Measurements from ENCODE around the gene CYP3A5. TPM values are rescaled to one million over a fixed set of nuclear protein-coding genes. Genes with fewer than 3 reads are reported as not detected.
"Not testable (repeated sequence)": the region's sequence is repeated elsewhere in the genome, so short reads cannot be mapped to it uniquely, and the experiment has no call there.

CYP3A5 gene
- polyA plus RNA-seq, 2 donors: 16.1 to 51.2 TPM

DNA sequence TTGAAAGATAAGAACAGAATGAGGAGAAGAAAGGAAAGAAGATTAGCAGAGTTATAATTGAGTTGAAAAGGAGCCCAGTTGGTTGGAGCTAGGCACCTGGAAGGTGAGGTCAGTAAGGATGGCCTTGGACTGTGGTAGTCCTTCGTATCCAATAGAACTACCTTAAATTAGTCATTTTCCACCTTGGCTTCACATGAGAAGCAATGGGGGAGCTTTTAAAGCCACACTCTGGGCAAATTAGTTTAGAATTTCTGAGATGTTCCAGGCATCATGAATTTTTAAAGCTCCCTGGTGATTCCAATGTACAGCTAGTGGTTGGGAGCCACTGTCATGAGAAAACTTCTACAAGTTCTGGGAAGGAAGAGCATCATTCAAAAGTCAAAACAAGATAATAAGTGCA is 27.3 kb upstream of the CYP3A5 start:
- WGBS, 2 donors: 54 to 68% methylated on average over 1 of the region's 1 CpG
- no peaks in the 10 kb centered on the region for H3K27me3 ChIP-seq (ENCODE audit: control insufficient read depth in 1 of 2, insufficient read depth in 2 of 2, low read length in 2 of 2)
- no peaks in the 10 kb centered on the region for H3K4me1 ChIP-seq (ENCODE audit: control insufficient read depth in 2 of 2, insufficient read depth in 2 of 2, low read length in 1 of 2)
- H3K27ac ChIP-seq (ENCODE audit: low read depth in 2 of 2, low read length in 1 of 2): no peak overlapping the region
- no peaks in the 10 kb centered on the region for H3K36me3 ChIP-seq (ENCODE audit: control insufficient read depth in 2 of 2, insufficient read depth in 2 of 2, low read length in 1 of 2)
- no peaks in the 10 kb centered on the region for H3K9me3 ChIP-seq (ENCODE audit: control insufficient read depth in 2 of 2, insufficient read depth in 1 of 2, low read depth in 1 of 2, low read length in 1 of 2)
- H3K4me3 ChIP-seq (ENCODE audit: low read depth in 1 of 2, low read length in 2 of 2): no peak overlapping the region

DNA sequence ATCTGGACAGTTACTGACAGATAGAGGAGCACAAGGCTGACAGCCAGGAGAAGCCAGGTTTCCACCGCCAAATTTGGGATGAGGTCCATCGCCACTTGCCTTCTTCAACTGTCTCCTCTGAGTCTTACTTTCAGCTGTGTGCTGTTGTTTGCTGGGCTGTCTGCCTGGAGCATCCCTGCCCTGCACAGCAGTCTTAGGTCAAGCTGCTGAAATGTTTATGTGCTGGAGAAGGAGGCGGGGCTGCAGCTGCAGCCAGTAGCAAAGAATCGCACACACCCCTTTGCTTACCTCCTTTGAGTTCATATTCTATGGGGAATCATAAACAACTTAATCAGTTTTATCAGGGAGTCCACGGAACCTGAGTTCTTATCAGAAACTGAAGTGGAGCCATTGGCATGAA is 20.1 kb upstream of the CYP3A5 start:
- no peaks in the 10 kb centered on the region for H3K27me3 ChIP-seq (ENCODE audit: control insufficient read depth in 1 of 2, insufficient read depth in 2 of 2, low read length in 2 of 2)
- no peak overlapping the region for H3K4me3 ChIP-seq (ENCODE audit: low read depth in 1 of 2, low read length in 2 of 2)
- H3K9me3 ChIP-seq (ENCODE audit: control insufficient read depth in 2 of 2, insufficient read depth in 1 of 2, low read depth in 1 of 2, low read length in 1 of 2): no peaks in the 10 kb centered on the region
- WGBS, 2 donors: 42 to 48% methylated on average over 5 of the region's 5 CpGs
- no peaks in the 10 kb centered on the region for H3K36me3 ChIP-seq (ENCODE audit: control insufficient read depth in 2 of 2, insufficient read depth in 2 of 2, low read length in 1 of 2)
- no peak overlapping the region for H3K27ac ChIP-seq (ENCODE audit: low read depth in 2 of 2, low read length in 1 of 2)
- peaks cover 0 to 3% of the 10 kb centered on the region in 2 donors for H3K4me1 ChIP-seq (ENCODE audit: control insufficient read depth in 2 of 2, insufficient read depth in 2 of 2, low read length in 1 of 2)

DNA sequence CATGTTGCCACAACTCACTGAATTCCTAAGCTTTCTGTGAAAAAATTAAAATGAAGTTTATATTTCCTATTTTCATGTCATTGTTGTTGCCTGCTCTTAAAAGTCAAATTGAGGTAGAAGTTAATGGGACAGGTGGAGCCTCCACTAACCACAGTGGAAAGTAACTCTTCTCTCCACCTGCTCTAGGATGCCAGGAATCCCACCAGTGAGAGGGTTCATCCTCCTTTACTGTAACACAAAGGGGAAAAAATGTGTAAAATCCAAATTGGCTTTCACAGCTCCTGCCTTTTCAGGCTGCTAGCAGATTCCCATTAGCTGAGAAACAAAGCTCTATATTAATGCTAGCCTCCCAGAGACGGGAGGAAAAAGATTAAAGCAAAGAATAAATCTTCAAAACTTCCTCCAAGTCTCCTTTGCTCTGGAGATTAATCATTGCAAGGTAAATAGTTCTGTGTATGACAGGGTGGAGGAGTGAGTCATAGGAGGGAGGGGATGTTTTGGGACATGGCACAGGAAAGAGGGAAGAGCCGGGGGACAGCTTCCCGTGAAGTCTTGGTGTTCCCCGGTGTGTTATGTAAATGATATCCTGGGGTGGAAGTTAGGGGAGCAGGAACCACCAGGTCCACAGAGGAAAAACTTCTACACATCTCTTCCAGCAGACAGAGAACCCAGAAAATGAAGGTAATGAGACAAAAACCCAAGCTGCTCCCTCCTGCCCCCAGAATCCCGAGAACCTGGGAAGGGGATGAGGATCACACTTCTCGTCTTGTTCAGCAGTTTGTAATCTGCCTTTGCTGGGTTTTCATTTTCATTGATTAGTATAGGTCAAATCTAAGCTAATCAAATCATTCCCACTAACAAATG is 19.3 kb upstream of the CYP3A5 start:
- H3K4me1 ChIP-seq (ENCODE audit: control insufficient read depth in 2 of 2, insufficient read depth in 2 of 2, low read length in 1 of 2); H3K27me3 ChIP-seq (ENCODE audit: control insufficient read depth in 1 of 2, insufficient read depth in 2 of 2, low read length in 2 of 2); H3K36me3 ChIP-seq (ENCODE audit: control insufficient read depth in 2 of 2, insufficient read depth in 2 of 2, low read length in 1 of 2); H3K9me3 ChIP-seq (ENCODE audit: control insufficient read depth in 2 of 2, insufficient read depth in 1 of 2, low read depth in 1 of 2, low read length in 1 of 2); H3K4me3 ChIP-seq (ENCODE audit: low read depth in 1 of 2, low read length in 2 of 2): not testable (repeated sequence)
- WGBS, 2 donors: 20 to 28% methylated on average over 6 of the region's 6 CpGs
- peak overlapping the region; percentile 54 to 55 for H3K27ac ChIP-seq (ENCODE audit: low read depth in 2 of 2, low read length in 1 of 2)

DNA sequence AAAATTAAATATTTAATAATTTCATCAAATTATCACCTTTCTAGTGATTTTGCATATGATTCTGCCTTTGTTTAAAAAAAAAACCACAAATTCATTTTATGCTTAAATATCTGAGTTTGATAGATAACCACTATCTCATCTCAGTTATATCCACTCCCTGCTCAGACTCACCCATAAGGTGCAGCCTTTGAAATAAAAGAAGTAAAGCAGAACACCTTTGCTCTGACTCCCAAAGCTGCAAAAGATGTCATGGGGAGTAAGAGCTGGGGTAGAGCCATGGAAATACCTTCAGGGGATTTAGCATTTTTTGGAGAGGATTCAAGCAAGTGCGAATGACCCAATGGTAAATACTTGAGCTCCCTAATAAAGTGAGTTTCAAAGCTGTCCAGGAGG is 15.1 kb upstream of the CYP3A5 start:
- no peaks in the 10 kb centered on the region for H3K9me3 ChIP-seq (ENCODE audit: control insufficient read depth in 2 of 2, insufficient read depth in 1 of 2, low read depth in 1 of 2, low read length in 1 of 2)
- no peaks in the 10 kb centered on the region for H3K36me3 ChIP-seq (ENCODE audit: control insufficient read depth in 2 of 2, insufficient read depth in 2 of 2, low read length in 1 of 2)
- H3K27me3 ChIP-seq (ENCODE audit: control insufficient read depth in 1 of 2, insufficient read depth in 2 of 2, low read length in 2 of 2): no peaks in the 10 kb centered on the region
- H3K27ac ChIP-seq (ENCODE audit: low read depth in 2 of 2, low read length in 1 of 2): no peak overlapping the region
- 69 to 73% methylated on average over 1 of the region's 1 CpG for WGBS, 2 donors
- H3K4me1 ChIP-seq (ENCODE audit: control insufficient read depth in 2 of 2, insufficient read depth in 2 of 2, low read length in 1 of 2): peaks cover 0 to 3% of the 10 kb centered on the region in 2 donors
- H3K4me3 ChIP-seq (ENCODE audit: low read depth in 1 of 2, low read length in 2 of 2): no peak overlapping the region

DNA sequence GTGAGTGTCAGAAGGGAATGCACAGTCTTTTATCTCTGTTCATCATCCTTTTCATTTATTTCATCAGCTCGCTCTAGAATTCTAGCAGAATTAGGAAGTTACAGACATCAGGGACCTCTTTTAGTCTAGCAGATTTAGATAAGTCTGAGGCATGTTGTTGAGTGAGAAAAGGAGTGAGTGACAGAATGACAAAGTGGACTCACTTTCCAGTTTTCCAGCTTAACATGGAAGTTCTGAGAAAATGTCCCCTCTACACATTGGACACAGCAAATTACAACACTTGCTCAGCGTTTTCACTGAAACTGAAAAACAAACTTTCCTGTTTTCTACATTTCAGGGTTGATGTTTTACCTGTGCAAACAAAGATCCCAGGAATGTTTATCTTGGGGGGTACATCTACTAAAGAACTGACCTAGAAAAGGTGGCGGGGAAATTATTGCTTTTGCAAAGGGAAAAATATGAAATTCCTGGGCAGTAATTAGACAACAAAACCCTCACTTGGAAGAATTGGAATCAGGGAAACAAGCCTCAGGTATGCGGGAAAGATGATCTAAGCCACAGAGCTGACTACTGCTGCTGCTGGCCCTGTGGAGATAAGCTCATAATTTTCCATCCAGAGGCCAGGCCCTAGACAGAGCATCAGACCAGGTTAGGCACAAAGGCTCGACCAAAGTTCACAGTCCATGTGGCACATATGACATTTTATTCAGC is 14.6 kb upstream of the CYP3A5 start:
- H3K27ac ChIP-seq (ENCODE audit: low read depth in 2 of 2, low read length in 1 of 2): no peak overlapping the region
- no peaks in the 10 kb centered on the region for H3K27me3 ChIP-seq (ENCODE audit: control insufficient read depth in 1 of 2, insufficient read depth in 2 of 2, low read length in 2 of 2)
- no peaks in the 10 kb centered on the region for H3K9me3 ChIP-seq (ENCODE audit: control insufficient read depth in 2 of 2, insufficient read depth in 1 of 2, low read depth in 1 of 2, low read length in 1 of 2)
- 68 to 89% methylated on average over 5 of the region's 5 CpGs for WGBS, 2 donors
- no peak overlapping the region for H3K4me3 ChIP-seq (ENCODE audit: low read depth in 1 of 2, low read length in 2 of 2)
- H3K36me3 ChIP-seq (ENCODE audit: control insufficient read depth in 2 of 2, insufficient read depth in 2 of 2, low read length in 1 of 2): no peaks in the 10 kb centered on the region
- H3K4me1 ChIP-seq (ENCODE audit: control insufficient read depth in 2 of 2, insufficient read depth in 2 of 2, low read length in 1 of 2): peaks cover 0 to 3% of the 10 kb centered on the region in 2 donors

DNA sequence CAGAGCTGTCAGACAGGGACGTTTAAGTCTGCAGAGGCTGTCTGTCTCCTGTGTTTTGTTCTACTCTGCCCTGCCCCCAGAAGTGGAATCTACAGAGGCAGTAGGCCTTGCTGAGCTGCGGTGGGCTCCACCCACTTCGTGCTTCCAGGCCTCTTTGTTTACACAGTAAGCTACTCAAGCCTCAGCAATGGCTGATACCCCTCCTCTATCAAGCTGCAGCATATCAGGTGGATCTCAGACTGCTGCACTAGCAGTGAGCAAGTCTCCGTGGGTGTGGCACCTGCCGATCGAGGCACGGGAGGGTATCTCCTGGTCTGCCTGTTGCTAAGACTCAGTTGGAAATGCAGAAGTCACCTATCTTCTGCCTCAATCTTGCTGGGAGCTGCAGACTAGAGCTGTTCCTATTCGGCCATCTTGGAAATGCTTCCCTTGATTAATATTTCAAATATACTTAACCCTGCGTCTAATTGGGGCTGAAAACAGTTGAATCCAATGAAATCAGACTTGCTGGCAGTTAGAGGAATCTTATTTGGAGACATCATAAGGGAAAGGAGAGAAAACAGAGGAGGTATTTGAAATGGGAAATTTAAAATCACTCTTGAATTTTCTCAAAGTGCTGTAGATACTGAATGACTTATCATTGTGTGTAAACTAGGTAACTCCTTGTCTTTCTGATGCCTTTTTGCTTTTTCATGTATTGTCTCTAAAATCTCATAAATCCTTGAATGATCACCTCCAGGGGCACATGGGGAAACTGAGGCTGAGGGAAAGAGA is 13.8 kb upstream of the CYP3A5 start:
- 30 to 37% methylated on average over 9 of the region's 9 CpGs for WGBS, 2 donors
- no peaks in the 10 kb centered on the region for H3K36me3 ChIP-seq (ENCODE audit: control insufficient read depth in 2 of 2, insufficient read depth in 2 of 2, low read length in 1 of 2)
- no peak overlapping the region for H3K27ac ChIP-seq (ENCODE audit: low read depth in 2 of 2, low read length in 1 of 2)
- no peaks in the 10 kb centered on the region for H3K9me3 ChIP-seq (ENCODE audit: control insufficient read depth in 2 of 2, insufficient read depth in 1 of 2, low read depth in 1 of 2, low read length in 1 of 2)
- peaks cover 0 to 3% of the 10 kb centered on the region in 2 donors for H3K4me1 ChIP-seq (ENCODE audit: control insufficient read depth in 2 of 2, insufficient read depth in 2 of 2, low read length in 1 of 2)
- no peak overlapping the region for H3K4me3 ChIP-seq (ENCODE audit: low read depth in 1 of 2, low read length in 2 of 2)
- no peaks in the 10 kb centered on the region for H3K27me3 ChIP-seq (ENCODE audit: control insufficient read depth in 1 of 2, insufficient read depth in 2 of 2, low read length in 2 of 2)

DNA sequence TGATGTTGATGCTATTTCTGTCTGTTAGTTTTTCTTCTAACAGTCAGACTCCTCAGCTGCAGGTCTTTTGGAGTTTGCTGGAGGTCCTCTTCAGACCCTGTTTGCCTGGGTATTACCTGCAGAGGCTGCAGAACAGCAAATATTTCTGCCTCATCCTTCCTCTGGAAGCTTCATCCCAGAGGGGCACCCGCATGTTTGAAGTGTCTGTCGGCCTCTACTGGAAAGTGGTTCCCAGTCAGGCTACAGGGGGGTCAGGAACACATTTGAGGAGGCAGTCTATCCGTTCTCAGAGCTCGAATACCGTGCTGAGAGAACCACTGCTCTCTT is 13.3 kb upstream of the CYP3A5 start:
- Histone ChIP-seq H3K9me3 (ENCODE audit: control insufficient read depth in 2 of 2, insufficient read depth in 1 of 2, low read depth in 1 of 2, low read length in 1 of 2) (no peaks in the 10 kb centered on the region), H3K4me1 (ENCODE audit: control insufficient read depth in 2 of 2, insufficient read depth in 2 of 2, low read length in 1 of 2) (peaks cover 0 to 1% of the 10 kb centered on the region in 2 donors), H3K27me3 (ENCODE audit: control insufficient read depth in 1 of 2, insufficient read depth in 2 of 2, low read length in 2 of 2) (no peaks in the 10 kb centered on the region), H3K4me3 (ENCODE audit: low read depth in 1 of 2, low read length in 2 of 2) (no peak overlapping the region), H3K36me3 (ENCODE audit: control insufficient read depth in 2 of 2, insufficient read depth in 2 of 2, low read length in 1 of 2) (no peaks in the 10 kb centered on the region), H3K27ac (ENCODE audit: low read depth in 2 of 2, low read length in 1 of 2) (no peak overlapping the region)
- 48 to 50% methylated on average over 5 of the region's 5 CpGs for WGBS, 2 donors

DNA sequence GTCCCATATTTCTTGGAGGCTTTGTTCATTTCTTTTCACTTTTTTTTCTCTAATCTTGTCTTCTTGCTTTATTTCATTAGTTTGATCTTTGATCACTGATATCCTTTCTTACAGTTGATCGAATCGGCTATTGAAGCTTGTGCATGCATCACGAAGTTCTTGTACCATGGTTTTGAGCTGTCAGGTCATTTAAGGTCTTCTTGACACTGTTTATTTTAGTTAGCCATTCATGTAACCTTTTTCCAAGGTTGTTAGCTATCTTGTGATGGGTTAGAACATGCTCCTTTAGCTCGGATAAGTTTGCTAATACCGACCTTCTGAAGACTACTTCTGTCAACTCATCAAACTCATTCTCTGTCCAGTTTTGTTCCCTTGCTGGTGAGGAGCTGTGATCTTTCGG is 12.8 kb upstream of the CYP3A5 start:
- not testable (repeated sequence) for H3K9me3 ChIP-seq (ENCODE audit: control insufficient read depth in 2 of 2, insufficient read depth in 1 of 2, low read depth in 1 of 2, low read length in 1 of 2); H3K27me3 ChIP-seq (ENCODE audit: control insufficient read depth in 1 of 2, insufficient read depth in 2 of 2, low read length in 2 of 2); H3K36me3 ChIP-seq (ENCODE audit: control insufficient read depth in 2 of 2, insufficient read depth in 2 of 2, low read length in 1 of 2); H3K27ac ChIP-seq (ENCODE audit: low read depth in 2 of 2, low read length in 1 of 2); H3K4me3 ChIP-seq (ENCODE audit: low read depth in 1 of 2, low read length in 2 of 2); H3K4me1 ChIP-seq (ENCODE audit: control insufficient read depth in 2 of 2, insufficient read depth in 2 of 2, low read length in 1 of 2)
- WGBS, 2 donors: 77 to 79% methylated on average over 6 of the region's 6 CpGs

DNA sequence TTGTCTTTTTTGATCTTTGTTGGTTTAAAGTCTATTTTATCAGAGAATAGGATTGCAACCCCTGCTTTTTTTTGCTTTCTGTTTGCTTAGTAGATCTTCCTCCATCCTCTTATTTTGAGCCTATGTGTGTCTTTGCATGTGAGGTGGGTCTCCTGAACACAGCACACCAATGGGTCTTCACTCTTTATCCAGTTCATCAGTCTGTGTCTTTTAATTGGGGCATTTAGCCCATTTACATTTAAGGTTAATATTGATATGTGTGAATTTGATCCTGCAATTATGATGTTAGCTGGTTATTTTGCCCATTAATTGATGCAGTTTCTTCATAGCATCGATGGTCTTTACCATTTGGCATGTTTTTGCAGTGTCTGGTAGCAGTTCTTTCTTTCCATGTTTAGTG is 11.9 kb upstream of the CYP3A5 start:
- not testable (repeated sequence) for H3K4me3 ChIP-seq (ENCODE audit: low read depth in 1 of 2, low read length in 2 of 2); H3K36me3 ChIP-seq (ENCODE audit: control insufficient read depth in 2 of 2, insufficient read depth in 2 of 2, low read length in 1 of 2); H3K27ac ChIP-seq (ENCODE audit: low read depth in 2 of 2, low read length in 1 of 2); H3K4me1 ChIP-seq (ENCODE audit: control insufficient read depth in 2 of 2, insufficient read depth in 2 of 2, low read length in 1 of 2); H3K9me3 ChIP-seq (ENCODE audit: control insufficient read depth in 2 of 2, insufficient read depth in 1 of 2, low read depth in 1 of 2, low read length in 1 of 2); H3K27me3 ChIP-seq (ENCODE audit: control insufficient read depth in 1 of 2, insufficient read depth in 2 of 2, low read length in 2 of 2)
- 95% methylated on average over 1 of the region's 1 CpG for WGBS, 2 donors
